ENCODE results near the gene TP53BP1. TPM values are rescaled to one million over a fixed set of nuclear protein-coding genes. Genes with fewer than 3 reads are reported as not detected.
A peak's percentile ranks its signal among the peaks of the same experiment; 100 is the strongest.

The TP53BP1 gene
- total RNA-seq, 1 experiment from 2014 or later: 54.1 TPM

- BruUV-seq (replicated peaks): no TSS peak
- no peak overlapping the region for H2AFZ ChIP-seq (ENCODE audit: low read depth, low read length, poor library complexity, severe bottlenecking)
- no peak for TF ChIP-seq SRF (IDR thresholded peaks at IDR 0.05; ENCODE audit: low read depth)
- no peak for TF ChIP-seq MAX (IDR thresholded peaks at IDR 0.05)
- no peak; the same call in 1 of the 2 replicates for TF ChIP-seq RAD21 (IDR thresholded peaks at IDR 0.05; ENCODE audit: low read depth)
- peak; percentile 69 to 94 (median 89); a peak in 5 of 6 replicates for TF ChIP-seq CTCF (IDR thresholded peaks at IDR 0.05 in 2 of 3, conservative IDR thresholded peaks at IDR 0.05 in 1 of 3; ENCODE audit: borderline replicate concordance in 1 of 3, insufficient read depth in 1 of 3, low read depth in 2 of 3, low read length in 2 of 3)
- no peak overlapping the region for H3K4me2 ChIP-seq (ENCODE audit: low read length)
- no peak overlapping the region for H3K27ac ChIP-seq (ENCODE audit: low read depth, low read length)
- CTCF ChIA-PET: interaction anchor here (0.6 to 1.6 kb wide), 9 partner anchors 11 to 134 kb away, joined by 3 to 11 read pairs (median 3); no protein-coding TSS in a partner anchor
- peaks cover 0 to 10% of the 10 kb centered on the region in 2 experiments; a peak in 3 of 4 replicates for H3K4me1 ChIP-seq (ENCODE audit: control insufficient read depth in 1 of 2, insufficient read depth in 2 of 2, low read length in 2 of 2)
- no peaks in the 10 kb centered on the region for H3K9me2 ChIP-seq (ENCODE audit: insufficient read depth)
- H3K4me3 ChIP-seq (replicated peaks in 1 of 2; ENCODE audit: low read depth in 1 of 2, low read length in 2 of 2): no peak overlapping the region
- POLR2A ChIA-PET: no interaction called here
- H3K36me3 ChIP-seq (ENCODE audit: control insufficient read depth in 1 of 2, insufficient read depth in 2 of 2, low read length in 2 of 2): peaks cover 12 to 43% of the 10 kb centered on the region in 2 experiments
- RAD21 ChIA-PET (ENCODE audit: low non-redundant PET in 1 of 2, low total read pairs in 2 of 2, uncharacterized antibody in 2 of 2, unreplicated experiment in 2 of 2): no interaction called here
- DNase-seq (ENCODE audit: low read depth, low spot score) (peak; percentile 27), ATAC-seq (peak; percentile 73)
- H4K20me1 ChIP-seq (ENCODE audit: insufficient read depth): peaks cover 5% of the 10 kb centered on the region; the same call in 1 of the 2 replicates
- peaks cover 60% of the 10 kb centered on the region for H3K79me2 ChIP-seq (ENCODE audit: insufficient read depth, low read length)
- H3K27me3 ChIP-seq (ENCODE audit: insufficient read depth, low read length): no peaks in the 10 kb centered on the region
- H3K9ac ChIP-seq (ENCODE audit: low read length): no peak overlapping the region
- intact Hi-C loops (cut with micrococcal nuclease): no loop called here
- H3K9me3 ChIP-seq (ENCODE audit: control insufficient read depth in 1 of 2, insufficient read depth in 1 of 2, low read depth in 1 of 2, low read length in 2 of 2): no peaks in the 10 kb centered on the region
Measured at GRCh38 chr15:43376017-43376705, 116.8 kb downstream of the TP53BP1 start.

Data from HCT116 (cell line).